Measurements from ENCODE around the gene METTL1. TPM values are rescaled to one million over a fixed set of nuclear protein-coding genes. Genes with fewer than 3 reads are reported as not detected.

Gene METTL1
- total and polyA plus RNA-seq, 4 donors, result 2.8 to 11.2 (median 7.1) TPM

Small RNAs within 50 kb of the gene (small RNA-seq; reads per million reads assigned to genes)
- gene RNU6-1083P, result not detected

Other genes starting within 250 kb of the METTL1 start
- gene MBD6, start 249.3 kb downstream of the METTL1 start, total RNA-seq, result 10 to 100 TPM in 1 of 2 donors, 1 to 10 TPM in 1; 9.9 to 20.2 TPM
- 10 to 100 TPM; 14.7 to 15.1 TPM for gene MBD6, start 249.3 kb downstream of the METTL1 start, polyA plus RNA-seq
- 10 to 100 TPM; 28.5 to 33.2 TPM for gene DCTN2, start 224.9 kb downstream of the METTL1 start, total RNA-seq
- 10 to 100 TPM; 29.2 to 66.6 TPM for gene DCTN2, start 224.9 kb downstream of the METTL1 start, polyA plus RNA-seq
- under 1 TPM in 1 of 2 donors, not detected in 1; 0.42 TPM for gene KIF5A, start 222.1 kb downstream of the METTL1 start, total RNA-seq
- gene KIF5A, start 222.1 kb downstream of the METTL1 start, polyA plus RNA-seq, result under 1 TPM in 1 of 2 donors, not detected in 1; 0.01 TPM
- 10 to 100 TPM in 1 of 2 donors, 1 to 10 TPM in 1; 6.5 to 11.9 TPM for gene PIP4K2C, start 180.9 kb downstream of the METTL1 start, total RNA-seq
- gene PIP4K2C, start 180.9 kb downstream of the METTL1 start, polyA plus RNA-seq, result 10 to 100 TPM in 1 of 2 donors, 1 to 10 TPM in 1; 7.1 to 11.7 TPM
- 1 to 10 TPM; 1.1 to 3.2 TPM for gene DTX3, start 167.3 kb downstream of the METTL1 start, total RNA-seq
- gene DTX3, start 167.3 kb downstream of the METTL1 start, polyA plus RNA-seq, result 1 to 10 TPM; 1.1 to 1.7 TPM
- gene ARHGEF25, start 160.7 kb downstream of the METTL1 start, total RNA-seq, result 1 to 10 TPM; 2.0 to 2.3 TPM
- gene ARHGEF25, start 160.7 kb downstream of the METTL1 start, polyA plus RNA-seq, result 1 to 10 TPM in 1 of 2 donors, under 1 TPM in 1; 0.57 to 1.8 TPM
- under 1 TPM in 1 of 2 donors, not detected in 1; 0.25 TPM for gene B4GALNT1, start 138.9 kb downstream of the METTL1 start, total RNA-seq
- gene B4GALNT1, start 138.9 kb downstream of the METTL1 start, polyA plus RNA-seq, result under 1 TPM; 0.11 to 0.30 TPM
- 100 to 1,000 TPM; 136 to 357 TPM for gene OS9, start 78.0 kb downstream of the METTL1 start, total RNA-seq
- gene OS9, start 78.0 kb downstream of the METTL1 start, polyA plus RNA-seq, result 100 to 1,000 TPM; 153 to 280 TPM
- 1 to 10 TPM; 1.0 to 1.7 TPM for gene AGAP2, start 33.4 kb downstream of the METTL1 start, total RNA-seq
- under 1 TPM; 0.18 to 0.28 TPM for gene AGAP2, start 33.4 kb downstream of the METTL1 start, polyA plus RNA-seq
- gene TSPAN31, start 27.1 kb downstream of the METTL1 start, total RNA-seq, result 10 to 100 TPM; 26.9 to 39.4 TPM
- 10 to 100 TPM; 16.9 to 22.3 TPM for gene TSPAN31, start 27.1 kb downstream of the METTL1 start, polyA plus RNA-seq
- gene CDK4, start 19.8 kb downstream of the METTL1 start, total RNA-seq, result 10 to 100 TPM; 28.1 to 69.1 TPM
- gene CDK4, start 19.8 kb downstream of the METTL1 start, polyA plus RNA-seq, result 10 to 100 TPM; 36.6 to 39.9 TPM
- gene MARCHF9, start 17.0 kb downstream of the METTL1 start, total RNA-seq, result 1 to 10 TPM; 1.9 to 2.4 TPM
- 1 to 10 TPM; 1.1 to 3.0 TPM for gene MARCHF9, start 17.0 kb downstream of the METTL1 start, polyA plus RNA-seq
- 1 to 10 TPM in 1 of 2 donors, under 1 TPM in 1; 0.05 to 1.6 TPM for gene CYP27B1, start 5.0 kb downstream of the METTL1 start, total RNA-seq
- under 1 TPM; 0.06 to 0.28 TPM for gene CYP27B1, start 5.0 kb downstream of the METTL1 start, polyA plus RNA-seq
- 1 to 10 TPM; 2.2 to 6.4 TPM for gene EEF1AKMT3, start 509 bp upstream of the METTL1 start, total RNA-seq
- 1 to 10 TPM; 1.5 to 2.0 TPM for gene EEF1AKMT3, start 509 bp upstream of the METTL1 start, polyA plus RNA-seq
- 10 to 100 TPM; 14.6 to 18.1 TPM for gene TSFM, start 10.7 kb upstream of the METTL1 start, total RNA-seq
- 10 to 100 TPM; 58.2 to 60.5 TPM for gene TSFM, start 10.7 kb upstream of the METTL1 start, polyA plus RNA-seq
- gene AVIL, start 46.6 kb upstream of the METTL1 start, total RNA-seq, result 1 to 10 TPM; 1.3 to 6.4 TPM
- 1 to 10 TPM in 1 of 2 donors, under 1 TPM in 1; 0.48 to 1.8 TPM for gene AVIL, start 46.6 kb upstream of the METTL1 start, polyA plus RNA-seq
- gene CTDSP2, start 74.6 kb upstream of the METTL1 start, total RNA-seq, result 10 to 100 TPM; 38.6 to 60.9 TPM
- 10 to 100 TPM; 20.1 to 48.9 TPM for gene CTDSP2, start 74.6 kb upstream of the METTL1 start, polyA plus RNA-seq
- 1 to 10 TPM; 4.1 to 7.1 TPM for gene ATP23, start 169.5 kb upstream of the METTL1 start, total RNA-seq
- gene ATP23, start 169.5 kb upstream of the METTL1 start, polyA plus RNA-seq, result 1 to 10 TPM; 2.8 to 5.0 TPM